GM23338 (cell line): ENCODE data around the gene PLEKHG4.

Experiments
- EZH2 ChIP-seq: fragments of 200-600 bp; sonication (generic); IDR thresholded peaks from one replicate; pipeline ENCODE4 v1.8.0; 2017; ENCODE audit warnings: antibody characterized with exemption, mild to moderate bottlenecking, low read depth; ENCODE audit not compliant: unreplicated experiment
- JUNB ChIP-seq: IDR thresholded peaks from one replicate; pipeline ENCODE4 v1.6.1; 2016; ENCODE audit warnings: antibody characterized with exemption; ENCODE audit not compliant: unreplicated experiment
- TF ChIP-seq, protein P1 (sequence below), 2 experiments: fragments of 200-600 bp in 1 of 2; sonication (generic) in 1 of 2; conservative IDR thresholded peaks; 2 replicates each; pipeline versions ENCODE4 v1.5.1 to v1.6.1; 2016 to 2017; ENCODE audit warnings: antibody characterized with exemption in 2 of 2, low read depth in 2 of 2, mild to moderate bottlenecking in 2 of 2, moderate library complexity in 1 of 2
- TF ChIP-seq, protein P2 (sequence below): IDR thresholded peaks from one replicate; pipeline ENCODE4 v1.6.1; 2018; ENCODE audit warnings: antibody characterized with exemption; ENCODE audit not compliant: unreplicated experiment

DNA sequence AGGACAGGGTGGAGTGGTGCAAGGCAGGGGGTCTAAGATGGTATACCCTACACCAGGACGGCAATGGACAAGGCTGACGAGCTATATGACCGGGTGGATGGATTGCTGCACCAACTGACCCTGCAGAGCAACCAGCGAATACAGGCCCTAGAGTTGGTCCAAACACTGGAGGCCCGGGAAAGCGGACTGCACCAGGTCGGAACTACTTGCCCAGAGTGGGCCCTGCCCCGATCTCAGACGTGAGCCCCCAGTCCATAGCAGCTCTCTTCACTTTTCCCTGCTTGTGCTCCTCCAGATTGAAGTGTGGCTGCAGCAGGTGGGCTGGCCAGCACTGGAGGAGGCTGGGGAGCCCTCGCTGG, 3.1 kb downstream of the PLEKHG4 start:
- TF ChIP-seq, protein P1, sequence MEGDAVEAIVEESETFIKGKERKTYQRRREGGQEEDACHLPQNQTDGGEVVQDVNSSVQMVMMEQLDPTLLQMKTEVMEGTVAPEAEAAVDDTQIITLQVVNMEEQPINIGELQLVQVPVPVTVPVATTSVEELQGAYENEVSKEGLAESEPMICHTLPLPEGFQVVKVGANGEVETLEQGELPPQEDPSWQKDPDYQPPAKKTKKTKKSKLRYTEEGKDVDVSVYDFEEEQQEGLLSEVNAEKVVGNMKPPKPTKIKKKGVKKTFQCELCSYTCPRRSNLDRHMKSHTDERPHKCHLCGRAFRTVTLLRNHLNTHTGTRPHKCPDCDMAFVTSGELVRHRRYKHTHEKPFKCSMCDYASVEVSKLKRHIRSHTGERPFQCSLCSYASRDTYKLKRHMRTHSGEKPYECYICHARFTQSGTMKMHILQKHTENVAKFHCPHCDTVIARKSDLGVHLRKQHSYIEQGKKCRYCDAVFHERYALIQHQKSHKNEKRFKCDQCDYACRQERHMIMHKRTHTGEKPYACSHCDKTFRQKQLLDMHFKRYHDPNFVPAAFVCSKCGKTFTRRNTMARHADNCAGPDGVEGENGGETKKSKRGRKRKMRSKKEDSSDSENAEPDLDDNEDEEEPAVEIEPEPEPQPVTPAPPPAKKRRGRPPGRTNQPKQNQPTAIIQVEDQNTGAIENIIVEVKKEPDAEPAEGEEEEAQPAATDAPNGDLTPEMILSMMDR (conservative IDR thresholded peaks at IDR 0.05; ENCODE audit: low read depth in 2 of 2) = no peak
- no peak for TF ChIP-seq EZH2
- TF ChIP-seq, protein P2, sequence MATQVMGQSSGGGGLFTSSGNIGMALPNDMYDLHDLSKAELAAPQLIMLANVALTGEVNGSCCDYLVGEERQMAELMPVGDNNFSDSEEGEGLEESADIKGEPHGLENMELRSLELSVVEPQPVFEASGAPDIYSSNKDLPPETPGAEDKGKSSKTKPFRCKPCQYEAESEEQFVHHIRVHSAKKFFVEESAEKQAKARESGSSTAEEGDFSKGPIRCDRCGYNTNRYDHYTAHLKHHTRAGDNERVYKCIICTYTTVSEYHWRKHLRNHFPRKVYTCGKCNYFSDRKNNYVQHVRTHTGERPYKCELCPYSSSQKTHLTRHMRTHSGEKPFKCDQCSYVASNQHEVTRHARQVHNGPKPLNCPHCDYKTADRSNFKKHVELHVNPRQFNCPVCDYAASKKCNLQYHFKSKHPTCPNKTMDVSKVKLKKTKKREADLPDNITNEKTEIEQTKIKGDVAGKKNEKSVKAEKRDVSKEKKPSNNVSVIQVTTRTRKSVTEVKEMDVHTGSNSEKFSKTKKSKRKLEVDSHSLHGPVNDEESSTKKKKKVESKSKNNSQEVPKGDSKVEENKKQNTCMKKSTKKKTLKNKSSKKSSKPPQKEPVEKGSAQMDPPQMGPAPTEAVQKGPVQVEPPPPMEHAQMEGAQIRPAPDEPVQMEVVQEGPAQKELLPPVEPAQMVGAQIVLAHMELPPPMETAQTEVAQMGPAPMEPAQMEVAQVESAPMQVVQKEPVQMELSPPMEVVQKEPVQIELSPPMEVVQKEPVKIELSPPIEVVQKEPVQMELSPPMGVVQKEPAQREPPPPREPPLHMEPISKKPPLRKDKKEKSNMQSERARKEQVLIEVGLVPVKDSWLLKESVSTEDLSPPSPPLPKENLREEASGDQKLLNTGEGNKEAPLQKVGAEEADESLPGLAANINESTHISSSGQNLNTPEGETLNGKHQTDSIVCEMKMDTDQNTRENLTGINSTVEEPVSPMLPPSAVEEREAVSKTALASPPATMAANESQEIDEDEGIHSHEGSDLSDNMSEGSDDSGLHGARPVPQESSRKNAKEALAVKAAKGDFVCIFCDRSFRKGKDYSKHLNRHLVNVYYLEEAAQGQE = no peak
- TF ChIP-seq JUNB = no peak
